HepG2 (cell line): Measurements from ENCODE around the gene CMTM8. TPM values are rescaled to one million over a fixed set of nuclear protein-coding genes. Genes with fewer than 3 reads are reported as not detected.

Experiments
- ATRX ChIP-seq: sonication (generic); formaldehyde crosslinking; IDR thresholded peaks from 2 replicates; pipeline ENCODE4 v1.4.0; 2020; ENCODE audit warnings: missing genetic modification reagents, borderline replicate concordance
- BHLHE40 ChIP-seq: IDR thresholded peaks from 2 replicates; pipeline ENCODE4 v1.6.1; 2011; ENCODE audit warnings: low read length, improper control_type of control experiment
- BRCA1 ChIP-seq: sonication (generic); formaldehyde crosslinking; IDR thresholded peaks from 2 replicates; pipeline ENCODE4 v1.4.0; 2020; ENCODE audit warnings: missing genetic modification reagents
- CREB1 ChIP-seq, 2 experiments: fragments of 450-650 bp in 1 of 2; IDR thresholded peaks; 2 replicates each; pipeline ENCODE4 v1.6.1; 2016 to 2017; ENCODE audit warnings: control low read depth in 1 of 2, mild to moderate bottlenecking in 1 of 2, missing compliant biosample characterization in 1 of 2, missing genetic modification characterization in 1 of 2
- GABPB1 ChIP-seq: IDR thresholded peaks from 2 replicates; pipeline ENCODE4 v1.6.1; 2016; ENCODE audit warnings: mild to moderate bottlenecking, missing genetic modification reagents, moderate library complexity, missing compliant biosample characterization
- GATA4 ChIP-seq: sonication (generic); IDR thresholded peaks from 2 replicates; pipeline ENCODE4 v1.6.1; 2016; ENCODE audit warnings: antibody characterized with exemption, low read depth, borderline replicate concordance
- JUND ChIP-seq: sonication (generic); formaldehyde crosslinking; IDR thresholded peaks from 2 replicates; pipeline ENCODE4 v1.8.0; 2022; ENCODE audit warnings: mild to moderate bottlenecking, missing genetic modification reagents
- KDM5B ChIP-seq: sonication (generic); formaldehyde crosslinking; IDR thresholded peaks from 2 replicates; pipeline ENCODE4 v1.4.0; 2020; ENCODE audit warnings: missing genetic modification reagents, mild to moderate bottlenecking, borderline replicate concordance
- KMT2B ChIP-seq: IDR thresholded peaks from 2 replicates; pipeline ENCODE4 v1.6.1; 2016; ENCODE audit warnings: missing genetic modification reagents, missing compliant biosample characterization
- MED1 ChIP-seq: sonication (generic); formaldehyde crosslinking; IDR thresholded peaks from 2 replicates; pipeline ENCODE4 v1.4.0; 2020; ENCODE audit warnings: missing genetic modification reagents
- POLR2G ChIP-seq: fragments of 200-400 bp; formaldehyde crosslinking; IDR thresholded peaks from 2 replicates; pipeline ENCODE4 v1.6.1; 2018; ENCODE audit warnings: mild to moderate bottlenecking, low read depth, low read length, moderate library complexity
- RBM39 ChIP-seq: fragments of 200-400 bp; formaldehyde crosslinking; IDR thresholded peaks from one replicate; pipeline ENCODE4 v1.6.1; 2018; ENCODE audit warnings: antibody characterized with exemption, mild to moderate bottlenecking, low read depth, low read length; ENCODE audit not compliant: poor library complexity, severe bottlenecking
- RELA ChIP-seq: sonication (generic); formaldehyde crosslinking; IDR thresholded peaks from 2 replicates; pipeline ENCODE4 v1.4.0; 2020; ENCODE audit warnings: missing genetic modification reagents
- SKI ChIP-seq: fragments of 450-650 bp; IDR thresholded peaks from one replicate; pipeline ENCODE4 v1.6.1; 2018; ENCODE audit warnings: mild to moderate bottlenecking; ENCODE audit not compliant: partially characterized antibody
- TCF7 ChIP-seq: sonication (generic); IDR thresholded peaks from 2 replicates; pipeline ENCODE4 v1.6.1; 2016; ENCODE audit warnings: antibody characterized with exemption, low read depth
- TOE1 ChIP-seq: sonication (generic); formaldehyde crosslinking; IDR thresholded peaks from 2 replicates; pipeline ENCODE4 v1.4.0; 2020; ENCODE audit warnings: mild to moderate bottlenecking, missing genetic modification reagents
- ZBTB7A ChIP-seq: sonication (generic); formaldehyde crosslinking; IDR thresholded peaks from 2 replicates; pipeline ENCODE4 v1.8.0; 2022; ENCODE audit warnings: mild to moderate bottlenecking, missing genetic modification reagents
- ZC3H4 ChIP-seq: sonication (generic); formaldehyde crosslinking; IDR thresholded peaks from 2 replicates; pipeline ENCODE4 v1.4.0; 2020; ENCODE audit warnings: missing genetic modification reagents, borderline replicate concordance
- ZNF282 ChIP-seq: fragments of 450-650 bp; IDR thresholded peaks from 2 replicates; pipeline ENCODE4 v1.6.1; 2018; ENCODE audit not compliant: partially characterized antibody
- ZNF383 ChIP-seq: sonication (generic); formaldehyde crosslinking; IDR thresholded peaks from 2 replicates; pipeline ENCODE4 v1.4.0; 2020; ENCODE audit warnings: missing genetic modification reagents, mild to moderate bottlenecking, borderline replicate concordance
- ZNF709 ChIP-seq: sonication (generic); formaldehyde crosslinking; IDR thresholded peaks from 2 replicates; pipeline ENCODE4 v1.5.0; 2020; ENCODE audit warnings: mild to moderate bottlenecking, missing genetic modification reagents
- ZNF790 ChIP-seq: sonication (generic); formaldehyde crosslinking; IDR thresholded peaks from 2 replicates; pipeline ENCODE4 v1.8.0; 2022; ENCODE audit warnings: missing genetic modification reagents, mild to moderate bottlenecking, borderline replicate concordance
- polyA plus RNA-seq, 8 experiments: library from polyadenylated mRNA; depleted of rRNA in 3 of 8; stranded (reverse) in 7 of 8; unstranded in 1 of 8; fragments of >200 nt; fragmentation: Illumina TruSeq in 4 of 8; extraction: Trizol in 4 of 8; gene quantifications; 2 replicates each; pipeline versions ENCODE4 v1.2.1 to v1.2.3, GENCODE V29; 2011 to 2016; ENCODE audit warnings: low read depth in 4 of 8, missing spikeins in 1 of 8, mixed read lengths in 1 of 8; ENCODE audit not compliant: insufficient read depth in 1 of 8
- total RNA-seq, 5 experiments: library from RNA; depleted of rRNA; stranded (reverse); fragments of >200 nt; fragmentation: Illumina TruSeq; extraction: Trizol; gene quantifications; 2 replicates each; pipeline ENCODE4 v1.2.3, GENCODE V29; 2016; ENCODE audit warnings: low read depth in 1 of 5
- TF ChIP-seq, protein P1 (sequence below): sonication (generic); formaldehyde crosslinking; IDR thresholded peaks from 2 replicates; pipeline ENCODE4 v1.4.0; 2020; ENCODE audit warnings: missing genetic modification reagents
- TF ChIP-seq, protein P2 (sequence below): sonication (generic); formaldehyde crosslinking; IDR thresholded peaks from 2 replicates; pipeline ENCODE4 v1.5.0; 2020; ENCODE audit warnings: missing genetic modification reagents, mild to moderate bottlenecking, borderline replicate concordance
- TF ChIP-seq, protein P3 (sequence below): sonication (generic); formaldehyde crosslinking; IDR thresholded peaks from 2 replicates; pipeline ENCODE4 v1.5.1; 2020; ENCODE audit warnings: missing genetic modification reagents, mild to moderate bottlenecking, borderline replicate concordance
- TF ChIP-seq, protein P4 (sequence below): sonication (generic); formaldehyde crosslinking; IDR thresholded peaks from 2 replicates; pipeline ENCODE4 v1.5.1; 2020; ENCODE audit warnings: mild to moderate bottlenecking, missing genetic modification reagents, moderate library complexity

The CMTM8 gene
- total and polyA plus RNA-seq, 2 of the 13 experiments (the other 11 are each of a cell fraction or from before 2014, with no cell fraction given), result 8.9 to 15.8 TPM

DNA sequence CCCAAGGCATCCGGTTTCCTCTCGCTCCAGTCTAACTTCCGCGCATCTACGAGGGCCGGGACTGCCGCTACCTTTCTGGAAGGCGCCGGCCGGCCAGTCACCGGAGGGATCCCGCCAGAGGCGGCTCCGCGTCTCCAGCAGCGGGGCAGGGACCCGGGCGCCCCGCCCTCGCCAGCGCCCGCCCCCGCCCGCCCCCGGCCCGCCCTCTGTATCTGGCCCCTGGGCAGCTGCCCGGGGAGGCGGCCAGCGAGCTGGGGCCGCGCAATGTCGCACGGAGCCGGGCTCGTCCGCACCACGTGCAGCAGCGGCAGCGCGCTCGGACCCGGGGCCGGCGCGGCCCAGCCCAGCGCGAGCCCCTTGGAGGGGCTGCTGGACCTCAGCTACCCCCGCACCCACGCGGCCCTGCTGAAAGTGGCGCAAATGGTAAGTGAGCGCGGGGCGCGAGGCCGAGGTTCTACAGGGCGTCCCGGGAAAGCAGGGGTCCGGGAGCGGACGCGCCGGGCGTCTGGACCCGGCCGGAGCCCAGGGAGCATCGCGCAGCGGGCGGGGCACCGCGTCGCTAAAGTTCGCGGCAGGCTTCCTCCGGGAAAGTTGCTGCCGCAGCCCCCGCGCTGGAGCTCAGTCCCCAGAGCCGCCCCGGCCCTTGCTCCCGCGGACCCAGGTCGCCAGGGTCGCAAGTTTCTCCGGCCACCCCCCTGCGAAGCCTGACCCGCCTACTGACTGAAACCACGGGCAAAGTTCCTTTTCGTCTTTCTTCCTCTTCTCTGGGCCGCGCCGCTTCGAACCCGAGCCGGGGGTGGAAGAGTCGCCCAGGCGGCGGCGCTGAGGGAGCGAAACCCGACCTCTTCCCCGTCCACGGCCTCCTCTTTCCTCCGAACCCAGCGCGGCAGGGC is 153.4 kb downstream of the CMTM8 start, which contains the start of gene CMTM7 (continued):
- TF ChIP-seq, protein P1, sequence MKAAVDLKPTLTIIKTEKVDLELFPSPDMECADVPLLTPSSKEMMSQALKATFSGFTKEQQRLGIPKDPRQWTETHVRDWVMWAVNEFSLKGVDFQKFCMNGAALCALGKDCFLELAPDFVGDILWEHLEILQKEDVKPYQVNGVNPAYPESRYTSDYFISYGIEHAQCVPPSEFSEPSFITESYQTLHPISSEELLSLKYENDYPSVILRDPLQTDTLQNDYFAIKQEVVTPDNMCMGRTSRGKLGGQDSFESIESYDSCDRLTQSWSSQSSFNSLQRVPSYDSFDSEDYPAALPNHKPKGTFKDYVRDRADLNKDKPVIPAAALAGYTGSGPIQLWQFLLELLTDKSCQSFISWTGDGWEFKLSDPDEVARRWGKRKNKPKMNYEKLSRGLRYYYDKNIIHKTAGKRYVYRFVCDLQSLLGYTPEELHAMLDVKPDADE (CRISPR knock-in tag), result no peak
- TF ChIP-seq, protein P2, sequence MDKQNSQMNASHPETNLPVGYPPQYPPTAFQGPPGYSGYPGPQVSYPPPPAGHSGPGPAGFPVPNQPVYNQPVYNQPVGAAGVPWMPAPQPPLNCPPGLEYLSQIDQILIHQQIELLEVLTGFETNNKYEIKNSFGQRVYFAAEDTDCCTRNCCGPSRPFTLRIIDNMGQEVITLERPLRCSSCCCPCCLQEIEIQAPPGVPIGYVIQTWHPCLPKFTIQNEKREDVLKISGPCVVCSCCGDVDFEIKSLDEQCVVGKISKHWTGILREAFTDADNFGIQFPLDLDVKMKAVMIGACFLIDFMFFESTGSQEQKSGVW (CRISPR knock-in tag), result no peak
- no peak for TF ChIP-seq ZC3H4 (CRISPR knock-in tag)
- TF ChIP-seq ZNF790, result no peak; the same call in 1 of the 2 replicates
- TF ChIP-seq GABPB1 (CRISPR knock-in tag), result peak; percentile 49; the same call in 1 of the 2 replicates
- TF ChIP-seq, protein P3, sequence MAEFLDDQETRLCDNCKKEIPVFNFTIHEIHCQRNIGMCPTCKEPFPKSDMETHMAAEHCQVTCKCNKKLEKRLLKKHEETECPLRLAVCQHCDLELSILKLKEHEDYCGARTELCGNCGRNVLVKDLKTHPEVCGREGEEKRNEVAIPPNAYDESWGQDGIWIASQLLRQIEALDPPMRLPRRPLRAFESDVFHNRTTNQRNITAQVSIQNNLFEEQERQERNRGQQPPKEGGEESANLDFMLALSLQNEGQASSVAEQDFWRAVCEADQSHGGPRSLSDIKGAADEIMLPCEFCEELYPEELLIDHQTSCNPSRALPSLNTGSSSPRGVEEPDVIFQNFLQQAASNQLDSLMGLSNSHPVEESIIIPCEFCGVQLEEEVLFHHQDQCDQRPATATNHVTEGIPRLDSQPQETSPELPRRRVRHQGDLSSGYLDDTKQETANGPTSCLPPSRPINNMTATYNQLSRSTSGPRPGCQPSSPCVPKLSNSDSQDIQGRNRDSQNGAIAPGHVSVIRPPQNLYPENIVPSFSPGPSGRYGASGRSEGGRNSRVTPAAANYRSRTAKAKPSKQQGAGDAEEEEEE (CRISPR knock-in tag), result no peak
- TF ChIP-seq KMT2B, result peak; percentile 15; the same call in 1 of the 2 replicates
- no peak for TF ChIP-seq TOE1
- no peak for TF ChIP-seq ZNF282
- TF ChIP-seq POLR2G, result peak; percentile 79
- no peak for TF ChIP-seq CREB1 (IDR thresholded peaks at IDR 0.05)
- no peak for TF ChIP-seq CREB1 (CRISPR knock-in tag; IDR thresholded peaks at IDR 0.05)
- TF ChIP-seq ZNF709 (CRISPR knock-in tag), result peak; percentile 79; the same call in 1 of the 2 replicates
- no peak for TF ChIP-seq BHLHE40
- no peak for TF ChIP-seq RELA (CRISPR knock-in tag)
- no peak for TF ChIP-seq TCF7
- no peak for TF ChIP-seq ATRX (CRISPR knock-in tag)
- TF ChIP-seq ZBTB7A (CRISPR knock-in tag), result no peak
- TF ChIP-seq RBM39, result peak; percentile 59
- TF ChIP-seq BRCA1, result no peak
- TF ChIP-seq, protein P4, sequence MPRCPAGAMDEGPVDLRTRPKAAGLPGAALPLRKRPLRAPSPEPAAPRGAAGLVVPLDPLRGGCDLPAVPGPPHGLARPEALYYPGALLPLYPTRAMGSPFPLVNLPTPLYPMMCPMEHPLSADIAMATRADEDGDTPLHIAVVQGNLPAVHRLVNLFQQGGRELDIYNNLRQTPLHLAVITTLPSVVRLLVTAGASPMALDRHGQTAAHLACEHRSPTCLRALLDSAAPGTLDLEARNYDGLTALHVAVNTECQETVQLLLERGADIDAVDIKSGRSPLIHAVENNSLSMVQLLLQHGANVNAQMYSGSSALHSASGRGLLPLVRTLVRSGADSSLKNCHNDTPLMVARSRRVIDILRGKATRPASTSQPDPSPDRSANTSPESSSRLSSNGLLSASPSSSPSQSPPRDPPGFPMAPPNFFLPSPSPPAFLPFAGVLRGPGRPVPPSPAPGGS, result no peak
- peak; percentile 90 for TF ChIP-seq KDM5B (CRISPR knock-in tag)
- no peak for TF ChIP-seq ZNF383
- TF ChIP-seq SKI, result no peak
- no peak for TF ChIP-seq JUND (CRISPR knock-in tag)
- peak; percentile 32; the same call in 1 of the 2 replicates for TF ChIP-seq MED1
- peak; percentile 31; the same call in 1 of the 2 replicates for TF ChIP-seq GATA4
